Uterus (tissue), 2 donors: ENCODE data around the gene TBX2.

Experiments used
- POLR2A ChIP-seq, 2 donors: fragments of 450-650 bp; IDR thresholded peaks; one replicate each; pipeline ENCODE4 v1.6.1; 2016; ENCODE audit warnings: antibody characterized with exemption in 2 of 2, mild to moderate bottlenecking in 1 of 2, moderate library complexity in 1 of 2
- TF ChIP-seq, protein P1 (sequence below), 4 experiments: fragments of 200-600 bp in 2 of 4; fragments of 450-650 bp in 2 of 4; sonication (generic) in 2 of 4; IDR thresholded peaks; one replicate each; pipeline ENCODE4 v1.5.1; 2016 to 2019; ENCODE audit warnings: antibody characterized with exemption in 4 of 4, mild to moderate bottlenecking in 2 of 4, moderate library complexity in 1 of 4

DNA sequence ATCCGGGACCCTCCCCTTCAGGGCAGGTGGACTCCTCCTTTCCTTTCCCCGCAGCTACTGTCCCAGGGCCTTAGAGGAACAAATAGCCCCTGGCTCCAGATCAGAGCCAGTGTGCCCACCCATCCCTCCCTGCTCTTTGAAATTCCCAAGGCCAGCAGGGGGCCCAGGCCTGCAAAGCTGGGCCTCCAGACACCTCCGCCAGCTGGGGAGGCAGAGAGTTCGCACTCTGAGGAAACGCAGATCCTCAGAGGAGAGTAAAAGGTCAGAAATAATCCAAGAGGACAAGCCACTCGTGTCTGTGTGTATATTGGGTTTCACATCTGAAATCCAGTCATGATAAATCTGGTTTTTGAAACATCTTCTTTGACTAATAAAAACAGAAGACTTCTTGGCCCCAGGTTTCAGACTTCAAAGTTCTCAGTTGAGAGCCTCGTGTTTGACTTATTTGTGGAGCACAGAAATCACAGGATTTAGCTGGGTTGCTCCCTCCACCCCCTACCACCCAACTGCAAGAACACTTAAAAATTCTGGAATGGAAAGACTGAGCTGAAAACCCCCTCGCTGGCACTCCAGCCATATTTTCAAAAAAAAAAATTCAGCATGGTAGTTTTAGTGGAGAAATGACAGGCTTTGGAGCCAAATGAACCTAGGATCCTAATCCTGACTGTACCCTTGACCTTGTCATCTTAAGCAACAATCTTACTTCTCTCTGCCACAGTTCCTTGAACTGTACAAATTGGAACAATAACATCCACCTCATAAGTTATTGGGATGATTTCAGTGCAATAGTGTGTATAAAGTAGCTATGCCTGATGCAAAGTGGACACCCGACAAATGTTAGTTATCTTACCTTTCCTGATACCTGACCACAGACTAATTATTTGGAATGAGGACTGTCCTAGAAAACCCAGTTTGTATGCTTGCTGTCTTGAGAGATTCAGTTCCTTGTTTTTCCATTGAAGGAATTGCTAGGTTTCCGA is 44.5 kb upstream of the TBX2 start:
- TF ChIP-seq, protein P1, sequence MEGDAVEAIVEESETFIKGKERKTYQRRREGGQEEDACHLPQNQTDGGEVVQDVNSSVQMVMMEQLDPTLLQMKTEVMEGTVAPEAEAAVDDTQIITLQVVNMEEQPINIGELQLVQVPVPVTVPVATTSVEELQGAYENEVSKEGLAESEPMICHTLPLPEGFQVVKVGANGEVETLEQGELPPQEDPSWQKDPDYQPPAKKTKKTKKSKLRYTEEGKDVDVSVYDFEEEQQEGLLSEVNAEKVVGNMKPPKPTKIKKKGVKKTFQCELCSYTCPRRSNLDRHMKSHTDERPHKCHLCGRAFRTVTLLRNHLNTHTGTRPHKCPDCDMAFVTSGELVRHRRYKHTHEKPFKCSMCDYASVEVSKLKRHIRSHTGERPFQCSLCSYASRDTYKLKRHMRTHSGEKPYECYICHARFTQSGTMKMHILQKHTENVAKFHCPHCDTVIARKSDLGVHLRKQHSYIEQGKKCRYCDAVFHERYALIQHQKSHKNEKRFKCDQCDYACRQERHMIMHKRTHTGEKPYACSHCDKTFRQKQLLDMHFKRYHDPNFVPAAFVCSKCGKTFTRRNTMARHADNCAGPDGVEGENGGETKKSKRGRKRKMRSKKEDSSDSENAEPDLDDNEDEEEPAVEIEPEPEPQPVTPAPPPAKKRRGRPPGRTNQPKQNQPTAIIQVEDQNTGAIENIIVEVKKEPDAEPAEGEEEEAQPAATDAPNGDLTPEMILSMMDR (IDR thresholded peaks at IDR 0.05): no peak
- TF ChIP-seq POLR2A (IDR thresholded peaks at IDR 0.05): no peak
